PFSK-1 (cell line): ENCODE data around the gene CYTH1.

Source experiments
- FOXP2 ChIP-seq: optimal IDR thresholded peaks from 2 replicates; pipeline ENCODE3; 2011; ENCODE audit warnings: borderline replicate concordance, control low read depth, inconsistent platforms; ENCODE audit not compliant: insufficient read depth; ENCODE audit errors: extremely low read length, extremely low read depth
- POLR2AphosphoS5 ChIP-seq: IDR thresholded peaks from 2 replicates; pipeline ENCODE4 v1.6.1; 2012; ENCODE audit warnings: low read depth, mild to moderate bottlenecking, control low read depth, low read length, moderate library complexity
- SIN3A ChIP-seq: IDR thresholded peaks from 2 replicates; pipeline ENCODE4 v1.6.1; 2012; ENCODE audit warnings: mild to moderate bottlenecking, low read length, moderate library complexity, borderline replicate concordance; ENCODE audit not compliant: insufficient read depth
- TAF1 ChIP-seq: IDR thresholded peaks from 2 replicates; pipeline ENCODE4 v1.6.1; 2012; ENCODE audit warnings: low read length, control low read depth, borderline replicate concordance; ENCODE audit not compliant: insufficient read depth
- TF ChIP-seq, protein P1 (sequence below), 2 experiments: IDR thresholded peaks; 2 replicates each; pipeline versions ENCODE4 v1.6.1 to v1.8.0; 2011 to 2012; ENCODE audit warnings: low read depth in 2 of 2, low read length in 2 of 2, control low read depth in 1 of 2, inconsistent platforms in 1 of 2, mild to moderate bottlenecking in 1 of 2, moderate library complexity in 1 of 2; ENCODE audit not compliant: insufficient read depth in 1 of 2

The CYTH1 gene

GRCh38 chr17:78769196-78769773, 12.8 kb downstream of the CYTH1 start:
- TF ChIP-seq FOXP2 (no peak), SIN3A (no peak), TAF1 (no peak), POLR2AphosphoS5 (no peak)
- TF ChIP-seq, protein P1, sequence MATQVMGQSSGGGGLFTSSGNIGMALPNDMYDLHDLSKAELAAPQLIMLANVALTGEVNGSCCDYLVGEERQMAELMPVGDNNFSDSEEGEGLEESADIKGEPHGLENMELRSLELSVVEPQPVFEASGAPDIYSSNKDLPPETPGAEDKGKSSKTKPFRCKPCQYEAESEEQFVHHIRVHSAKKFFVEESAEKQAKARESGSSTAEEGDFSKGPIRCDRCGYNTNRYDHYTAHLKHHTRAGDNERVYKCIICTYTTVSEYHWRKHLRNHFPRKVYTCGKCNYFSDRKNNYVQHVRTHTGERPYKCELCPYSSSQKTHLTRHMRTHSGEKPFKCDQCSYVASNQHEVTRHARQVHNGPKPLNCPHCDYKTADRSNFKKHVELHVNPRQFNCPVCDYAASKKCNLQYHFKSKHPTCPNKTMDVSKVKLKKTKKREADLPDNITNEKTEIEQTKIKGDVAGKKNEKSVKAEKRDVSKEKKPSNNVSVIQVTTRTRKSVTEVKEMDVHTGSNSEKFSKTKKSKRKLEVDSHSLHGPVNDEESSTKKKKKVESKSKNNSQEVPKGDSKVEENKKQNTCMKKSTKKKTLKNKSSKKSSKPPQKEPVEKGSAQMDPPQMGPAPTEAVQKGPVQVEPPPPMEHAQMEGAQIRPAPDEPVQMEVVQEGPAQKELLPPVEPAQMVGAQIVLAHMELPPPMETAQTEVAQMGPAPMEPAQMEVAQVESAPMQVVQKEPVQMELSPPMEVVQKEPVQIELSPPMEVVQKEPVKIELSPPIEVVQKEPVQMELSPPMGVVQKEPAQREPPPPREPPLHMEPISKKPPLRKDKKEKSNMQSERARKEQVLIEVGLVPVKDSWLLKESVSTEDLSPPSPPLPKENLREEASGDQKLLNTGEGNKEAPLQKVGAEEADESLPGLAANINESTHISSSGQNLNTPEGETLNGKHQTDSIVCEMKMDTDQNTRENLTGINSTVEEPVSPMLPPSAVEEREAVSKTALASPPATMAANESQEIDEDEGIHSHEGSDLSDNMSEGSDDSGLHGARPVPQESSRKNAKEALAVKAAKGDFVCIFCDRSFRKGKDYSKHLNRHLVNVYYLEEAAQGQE (IDR thresholded peaks at IDR 0.05; ENCODE audit: insufficient read depth in 1 of 2, low read depth in 2 of 2, low read length in 2 of 2): no peak

DNA sequence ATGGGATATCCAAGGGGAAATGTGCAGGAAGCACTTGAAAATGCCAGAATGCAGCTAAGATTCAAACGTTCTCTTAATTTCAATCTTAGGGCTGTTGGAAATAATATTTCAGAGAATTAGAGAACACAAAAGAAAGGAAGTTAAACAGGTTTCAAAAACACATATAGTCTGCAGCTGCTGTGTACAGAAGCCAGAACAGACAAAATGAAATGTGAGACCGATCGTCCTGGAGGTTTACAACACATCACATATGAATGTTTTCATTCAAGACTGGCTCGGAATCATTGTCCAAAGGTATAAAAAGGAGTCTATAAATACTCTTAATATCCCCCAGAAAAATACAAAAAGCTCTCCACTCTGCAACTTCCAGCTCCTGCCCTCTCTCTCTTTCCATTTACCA, 14.3 kb downstream of the CYTH1 start:
- TF ChIP-seq SIN3A (no peak), FOXP2 (no peak), POLR2AphosphoS5 (no peak)
- TF ChIP-seq, protein P1 (IDR thresholded peaks at IDR 0.05; ENCODE audit: insufficient read depth in 1 of 2, low read depth in 2 of 2, low read length in 2 of 2): no peak

- no peak for TF ChIP-seq FOXP2
- TF ChIP-seq SIN3A: no peak
- TF ChIP-seq, protein P1 (IDR thresholded peaks at IDR 0.05; ENCODE audit: insufficient read depth in 1 of 2, low read depth in 2 of 2, low read length in 2 of 2): no peak
- TF ChIP-seq TAF1: no peak
- no peak for TF ChIP-seq POLR2AphosphoS5
These were observed 15.3 kb downstream of the CYTH1 start for GRCh38 chr17:78766743-78767294.

DNA sequence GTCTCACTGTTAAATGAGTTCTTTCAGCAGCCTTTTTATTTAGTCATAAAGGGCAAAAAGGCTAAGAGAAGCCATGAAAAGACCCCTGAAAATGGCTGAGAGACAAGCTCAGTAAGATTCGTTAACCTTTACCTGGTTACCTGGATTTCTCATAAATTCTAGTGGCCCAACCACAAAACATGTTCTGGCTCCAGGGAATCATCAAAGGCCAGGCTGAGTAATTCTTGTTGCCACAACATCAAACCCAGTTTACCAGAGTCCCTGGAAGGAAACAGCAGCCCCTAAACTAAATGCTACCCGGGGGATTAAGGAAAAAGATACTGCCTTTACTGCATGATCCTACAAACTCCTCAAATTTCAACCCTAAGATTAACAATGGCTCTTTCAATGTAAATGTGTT, 15.8 kb downstream of the CYTH1 start:
- TF ChIP-seq POLR2AphosphoS5 (no peak), SIN3A (no peak), TAF1 (no peak), FOXP2 (no peak)
- TF ChIP-seq, protein P1 (IDR thresholded peaks at IDR 0.05; ENCODE audit: insufficient read depth in 1 of 2, low read depth in 2 of 2, low read length in 2 of 2): no peak

DNA sequence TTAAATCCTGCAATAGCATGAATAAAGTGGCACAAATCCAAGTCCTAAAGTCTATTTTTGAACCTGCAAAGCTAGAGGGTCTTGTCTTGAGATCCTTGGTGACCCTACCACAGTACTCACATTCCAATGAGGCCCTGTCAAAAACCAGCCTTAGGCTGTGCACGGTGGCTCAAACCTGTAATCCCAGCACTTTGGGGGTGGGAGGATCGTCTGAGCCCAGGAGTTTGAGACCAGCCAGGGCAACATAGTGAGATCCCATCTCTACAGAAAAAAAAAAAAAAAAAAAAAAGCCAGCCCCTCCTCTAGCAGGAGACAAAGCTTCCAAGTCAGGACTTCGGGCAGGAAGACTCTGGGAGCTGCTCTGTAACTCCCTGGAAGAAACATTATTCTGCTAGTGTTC, 16.3 kb downstream of the CYTH1 start:
- TF ChIP-seq TAF1 (no peak), FOXP2 (no peak), SIN3A (no peak)
- TF ChIP-seq, protein P1 (IDR thresholded peaks at IDR 0.05; ENCODE audit: insufficient read depth in 1 of 2, low read depth in 2 of 2, low read length in 2 of 2): no peak
